OCI-LY1 (cell line): ENCODE results near the gene GSKIP.

Experiments used
- H2AFZ ChIP-seq: fragments of 200-600 bp; sonication (generic), shearing (Covaris generic); 2 replicates; pipeline ENCODE4 v1.6.0; 2014; ENCODE audit warnings: antibody characterized with exemption, mild to moderate bottlenecking, low read length
- H3F3A ChIP-seq: fragments of 200-600 bp; sonication (generic), shearing (Covaris generic); 2 replicates; pipeline ENCODE4 v1.6.0; 2014; ENCODE audit warnings: mild to moderate bottlenecking, antibody characterized with exemption, low read length, moderate library complexity; ENCODE audit not compliant: insufficient read depth
- H3K27ac ChIP-seq: fragments of 200-600 bp; sonication (generic); 2 replicates; pipeline ENCODE4 v1.5.1; 2014; ENCODE audit warnings: low read length, mixed run types, mild to moderate bottlenecking, low read depth; ENCODE audit not compliant: poor library complexity, severe bottlenecking
- H3K27me3 ChIP-seq: fragments of 200-600 bp; sonication (generic); 2 replicates; pipeline ENCODE4 v1.6.0; 2014; ENCODE audit warnings: antibody characterized with exemption, mild to moderate bottlenecking, low read length, moderate library complexity; ENCODE audit not compliant: insufficient read depth
- H3K36me3 ChIP-seq: fragments of 200-600 bp; sonication (generic); 2 replicates; pipeline ENCODE4 v1.6.1; 2014; ENCODE audit warnings: mild to moderate bottlenecking, antibody characterized with exemption, low read length, moderate library complexity, mixed read lengths; ENCODE audit not compliant: insufficient read depth
- H3K4me1 ChIP-seq: fragments of 200-600 bp; sonication (generic); 2 replicates; pipeline ENCODE4 v1.5.1; 2014; ENCODE audit warnings: mild to moderate bottlenecking, low read length, moderate library complexity; ENCODE audit not compliant: insufficient read depth, severe bottlenecking
- H3K4me2 ChIP-seq: fragments of 200-600 bp; sonication (generic), shearing (Covaris generic); 2 replicates; pipeline ENCODE4 v1.6.1; 2014; ENCODE audit warnings: low read length
- H3K4me3 ChIP-seq: fragments of 200-600 bp; sonication (generic); 2 replicates; pipeline ENCODE4 v1.5.1; 2014; ENCODE audit warnings: low read length, low read depth, mild to moderate bottlenecking, mixed read lengths; ENCODE audit not compliant: poor library complexity, severe bottlenecking
- H3K79me2 ChIP-seq: fragments of 200-600 bp; shearing (Covaris generic); 2 replicates; pipeline ENCODE4 v1.6.1; 2016; ENCODE audit warnings: mixed run types, low read length, mixed read lengths; ENCODE audit not compliant: insufficient read depth
- H3K9ac ChIP-seq: fragments of 200-600 bp; sonication (generic), shearing (Covaris generic); 2 replicates; pipeline ENCODE4 v1.6.1; 2014; ENCODE audit warnings: mild to moderate bottlenecking, low read length, mixed read lengths
- H3K9me2 ChIP-seq: fragments of 200-600 bp; sonication (generic), shearing (Covaris generic); 2 replicates; pipeline ENCODE4 v1.6.1; 2014; ENCODE audit warnings: low read depth, mild to moderate bottlenecking, low read length, mixed read lengths
- H3K9me3 ChIP-seq: fragments of 200-600 bp; shearing (Covaris generic); 2 replicates; pipeline ENCODE4 v1.6.1; 2014; ENCODE audit warnings: low read length, mixed read lengths
- H4K20me1 ChIP-seq: fragments of 200-600 bp; sonication (generic), shearing (Covaris generic); 2 replicates; pipeline ENCODE4 v1.6.0; 2016; ENCODE audit warnings: mild to moderate bottlenecking, low read length; ENCODE audit not compliant: insufficient read depth
- CTCF ChIP-seq: fragments of 200-600 bp; sonication (generic), shearing (Covaris generic); IDR thresholded peaks from 2 replicates; pipeline ENCODE4 v1.5.1; 2017; ENCODE audit warnings: mild to moderate bottlenecking, antibody characterized with exemption, low read length, moderate library complexity, mixed read lengths
- EZH2 ChIP-seq: fragments of 200-600 bp; sonication (generic), shearing (Covaris generic); IDR thresholded peaks from 2 replicates; pipeline ENCODE4 v1.8.0; 2017; ENCODE audit warnings: borderline replicate concordance, mixed run types, mild to moderate bottlenecking, antibody characterized with exemption, low read length, moderate library complexity, mixed read lengths

GSKIP gene

GRCh38 chr14:96407935-96408570 is 44.7 kb downstream of the GSKIP start:
- H3K9me3 ChIP-seq = no peaks in the 10 kb centered on the region
- H3K4me1 ChIP-seq = no peaks in the 10 kb centered on the region
- H3K79me2 ChIP-seq = no peaks in the 10 kb centered on the region
- TF ChIP-seq CTCF (no peak), EZH2 (no peak)
- no peak overlapping the region for H3K9ac ChIP-seq
- H3K9me2 ChIP-seq = no peaks in the 10 kb centered on the region
- H4K20me1 ChIP-seq = no peaks in the 10 kb centered on the region
- H3K4me2 ChIP-seq = no peak overlapping the region
- no peaks in the 10 kb centered on the region for H3K36me3 ChIP-seq
- no peak overlapping the region for H3K27ac ChIP-seq
- H3K4me3 ChIP-seq = no peak overlapping the region
- no peaks in the 10 kb centered on the region for H3F3A ChIP-seq
- no peak overlapping the region for H2AFZ ChIP-seq
- H3K27me3 ChIP-seq = no peaks in the 10 kb centered on the region

GRCh38 chr14:96408608-96409007 is 45.3 kb downstream of the GSKIP start:
- no peaks in the 10 kb centered on the region for H3K27me3 ChIP-seq
- no peaks in the 10 kb centered on the region for H4K20me1 ChIP-seq
- H3K4me1 ChIP-seq = no peaks in the 10 kb centered on the region
- H3K4me3 ChIP-seq = no peak overlapping the region
- H3K4me2 ChIP-seq = no peak overlapping the region
- H3K9me3 ChIP-seq = no peaks in the 10 kb centered on the region
- no peaks in the 10 kb centered on the region for H3F3A ChIP-seq
- H3K9ac ChIP-seq = no peak overlapping the region
- TF ChIP-seq CTCF (no peak), EZH2 (no peak)
- H3K79me2 ChIP-seq = no peaks in the 10 kb centered on the region
- no peak overlapping the region for H3K27ac ChIP-seq
- no peaks in the 10 kb centered on the region for H3K9me2 ChIP-seq
- no peak overlapping the region for H2AFZ ChIP-seq
- no peaks in the 10 kb centered on the region for H3K36me3 ChIP-seq

GRCh38 chr14:96409701-96410100 is 46.4 kb downstream of the GSKIP start:
- Histone ChIP-seq H3F3A (no peaks in the 10 kb centered on the region), H3K27me3 (no peaks in the 10 kb centered on the region), H3K79me2 (no peaks in the 10 kb centered on the region), H3K4me2 (no peak overlapping the region), H2AFZ (no peak overlapping the region), H4K20me1 (no peaks in the 10 kb centered on the region), H3K36me3 (no peaks in the 10 kb centered on the region), H3K9me2 (no peaks in the 10 kb centered on the region), H3K27ac (no peak overlapping the region), H3K4me1 (no peaks in the 10 kb centered on the region), H3K4me3 (no peak overlapping the region), H3K9me3 (no peaks in the 10 kb centered on the region), H3K9ac (no peak overlapping the region)
- no peak for TF ChIP-seq EZH2
- no peak for TF ChIP-seq CTCF
